SK-N-SH (cell line): ENCODE data around the gene ATP13A3. TPM values are rescaled to one million over a fixed set of nuclear protein-coding genes. Genes with fewer than 3 reads are reported as not detected.

Experiments used
- CTCF ChIA-PET: fragments of 300-600, 350-600 bp; formaldehyde crosslinking; extraction: SDS; loops from one replicate; lab custom pipeline; 2021; lab: Yijun Ruan, JAX
- POLR2A ChIA-PET: fragments of 350-600 bp; sonication (Branson Sonifier 250); formaldehyde crosslinking; extraction: SDS; loops from one replicate; lab custom pipeline; 2020; ENCODE audit warnings: antibody characterized with exemption, inconsistent platforms; lab: Yijun Ruan, JAX
- DNase-seq: peaks from one replicate; pipeline ENCODE4 v3.0.0; 2012
- H2AFZ ChIP-seq: fragments of 200-600 bp; sonication (generic); 2 replicates; pipeline ENCODE4 v1.8.1; 2016; ENCODE audit warnings: antibody characterized with exemption, mild to moderate bottlenecking, low read depth
- H3F3A ChIP-seq: fragments of 200-600 bp; sonication (generic); replicated peaks from 2 replicates; pipeline ENCODE3; 2016; ENCODE audit warnings: antibody characterized with exemption, mild to moderate bottlenecking; ENCODE audit not compliant: insufficient read depth
- H3K27ac ChIP-seq, 2 experiments: fragments of 200-500 bp in 1 of 2; fragments of 200-600 bp in 1 of 2; sonication (Bioruptor generic) in 1 of 2; sonication (generic), shearing (Covaris generic) in 1 of 2; 2 replicates each; pipeline versions ENCODE4 v1.5.1 to v1.6.1; 2014 to 2016; ENCODE audit warnings: low read depth in 2 of 2, inconsistent platforms in 1 of 2, low read length in 1 of 2, mild to moderate bottlenecking in 1 of 2, mixed read lengths in 1 of 2
- H3K27me3 ChIP-seq: fragments of 200-600 bp; sonication (generic), shearing (Covaris generic); 2 replicates; pipeline ENCODE4 v1.6.1; 2016; ENCODE audit warnings: mixed run types; ENCODE audit not compliant: insufficient read depth
- H3K36me3 ChIP-seq, 2 experiments: fragments of 200-500 bp in 1 of 2; fragments of 200-600 bp in 1 of 2; sonication (Bioruptor generic) in 1 of 2; sonication (generic) in 1 of 2; replicated peaks in 1 of 2; 2 replicates each; pipeline versions ENCODE3 to v1.5.1; 2014 to 2016; ENCODE audit warnings: low read length in 1 of 2, mild to moderate bottlenecking in 1 of 2; ENCODE audit not compliant: insufficient read depth in 2 of 2, control insufficient read depth in 1 of 2
- H3K4me1 ChIP-seq, 2 experiments: fragments of 200-500 bp in 1 of 2; fragments of 200-600 bp in 1 of 2; sonication (Bioruptor generic) in 1 of 2; sonication (generic), shearing (Covaris generic) in 1 of 2; 2 replicates each; pipeline versions ENCODE4 v1.5.1 to v1.6.1; 2014 to 2016; ENCODE audit warnings: low read depth in 1 of 2, low read length in 1 of 2, mixed run types in 1 of 2; ENCODE audit not compliant: insufficient read depth in 2 of 2, control insufficient read depth in 1 of 2
- H3K4me2 ChIP-seq: fragments of 200-600 bp; sonication (generic), shearing (Covaris generic); 2 replicates; pipeline ENCODE4 v1.6.1; 2017; ENCODE audit warnings: mixed run types
- H3K4me3 ChIP-seq, 2 experiments: fragments of 200-500 bp in 1 of 2; fragments of 200-600 bp in 1 of 2; sonication (Bioruptor generic) in 1 of 2; sonication (generic), shearing (Covaris generic) in 1 of 2; 2 replicates each; pipeline versions ENCODE4 v1.5.1 to v1.8.1; 2014 to 2016; ENCODE audit warnings: low read depth in 2 of 2, inconsistent platforms in 1 of 2, low read length in 1 of 2, mild to moderate bottlenecking in 1 of 2, mixed read lengths in 1 of 2, moderate library complexity in 1 of 2
- H3K79me2 ChIP-seq: fragments of 200-600 bp; sonication (generic); 2 replicates; pipeline ENCODE4 v1.8.1; 2017; ENCODE audit warnings: mild to moderate bottlenecking; ENCODE audit not compliant: insufficient read depth
- H3K9ac ChIP-seq: fragments of 200-600 bp; sonication (generic); 2 replicates; pipeline ENCODE4 v1.6.1; 2017; ENCODE audit warnings: mixed run types
- H3K9me2 ChIP-seq: fragments of 200-600 bp; sonication (generic); 2 replicates; pipeline ENCODE4 v1.6.1; 2017; ENCODE audit warnings: mixed run types
- H3K9me3 ChIP-seq: fragments of 200-600 bp; sonication (generic); 2 replicates; pipeline ENCODE4 v1.6.1; 2017; ENCODE audit warnings: mixed run types, mild to moderate bottlenecking, moderate library complexity
- H4K20me1 ChIP-seq: fragments of 200-600 bp; sonication (generic); 2 replicates; pipeline ENCODE4 v1.6.1; 2017; ENCODE audit warnings: mild to moderate bottlenecking, mixed run types; ENCODE audit not compliant: insufficient read depth
- CHD2 ChIP-seq: fragments of 150-350 bp; IDR thresholded peaks from 2 replicates; pipeline ENCODE4 v1.6.1; 2018; ENCODE audit warnings: low read length; ENCODE audit not compliant: partially characterized antibody
- EP300 ChIP-seq, 2 experiments: IDR thresholded peaks; 2 replicates each; pipeline versions ENCODE4 v1.4.0 to v1.6.1; 2012; ENCODE audit warnings: borderline replicate concordance in 1 of 2, low read depth in 1 of 2, low read length in 1 of 2
- FOXJ3 ChIP-seq: sonication (generic); formaldehyde crosslinking; IDR thresholded peaks from 2 replicates; pipeline ENCODE4 v1.5.1; 2020; ENCODE audit warnings: mild to moderate bottlenecking, missing genetic modification reagents
- GATA2 ChIP-seq: sonication (generic); formaldehyde crosslinking; IDR thresholded peaks from 2 replicates; pipeline ENCODE4 v1.5.0; 2020; ENCODE audit warnings: mild to moderate bottlenecking, missing genetic modification reagents
- JUND ChIP-seq: IDR thresholded peaks from 2 replicates; pipeline ENCODE4 v1.4.0; 2012
- MEF2A ChIP-seq: IDR thresholded peaks from 2 replicates; pipeline ENCODE4 v1.4.0; 2012; ENCODE audit warnings: low read depth, borderline replicate concordance
- MXI1 ChIP-seq: IDR thresholded peaks from 2 replicates; pipeline ENCODE4 v1.6.1; 2012; ENCODE audit warnings: mild to moderate bottlenecking, low read depth, low read length, improper control_type of control experiment
- NFIC ChIP-seq: IDR thresholded peaks from 2 replicates; pipeline ENCODE4 v1.4.0; 2012; ENCODE audit warnings: borderline replicate concordance
- NRF1 ChIP-seq: IDR thresholded peaks from 2 replicates; pipeline ENCODE4 v1.6.1; 2012; ENCODE audit warnings: low read depth, mild to moderate bottlenecking, low read length
- PBX3 ChIP-seq: IDR thresholded peaks from 2 replicates; pipeline ENCODE4; 2012
- REST ChIP-seq: IDR thresholded peaks from 2 replicates; pipeline ENCODE4 v1.6.1; 2012; ENCODE audit warnings: mild to moderate bottlenecking, low read depth, low read length, moderate library complexity
- RFX5 ChIP-seq: IDR thresholded peaks from 2 replicates; pipeline ENCODE4 v1.6.1; 2012; ENCODE audit warnings: mild to moderate bottlenecking, improper control_type of control experiment, low read length
- SIN3A ChIP-seq: IDR thresholded peaks from 2 replicates; pipeline ENCODE4 v1.6.1; 2012; ENCODE audit warnings: low read depth, mild to moderate bottlenecking, low read length, moderate library complexity, borderline replicate concordance
- SMC3 ChIP-seq: IDR thresholded peaks from 2 replicates; pipeline ENCODE4 v1.6.1; 2012; ENCODE audit warnings: low read depth, low read length, improper control_type of control experiment
- TCF12 ChIP-seq: IDR thresholded peaks from 2 replicates; pipeline ENCODE4 v1.4.0; 2012
- USF2 ChIP-seq: fragments of 150-350 bp; IDR thresholded peaks from 2 replicates; pipeline ENCODE4 v1.6.1; 2017; ENCODE audit warnings: antibody characterized with exemption, low read length, low read depth, borderline replicate concordance
- YY1 ChIP-seq: IDR thresholded peaks from 2 replicates; pipeline ENCODE4 v1.4.0; 2012; ENCODE audit warnings: low read depth, mild to moderate bottlenecking
- WGBS: methylation state at CpG from one replicate; pipeline ENCODE4 v1.1.6; 2017; ENCODE audit warnings: low lambda C conversion rate; 5-methylcytosine and 5-hydroxymethylcytosine counted together
- polyA plus RNA-seq, 3 experiments: library from polyadenylated mRNA; depleted of rRNA; stranded (reverse); fragments of >200 nt; gene quantifications; 2 replicates each; pipeline ENCODE4 v1.2.3, GENCODE V29; 2012
- TF ChIP-seq, protein P1 (sequence below): IDR thresholded peaks from 2 replicates; pipeline ENCODE4 v1.4.0; 2012; ENCODE audit warnings: low read depth, borderline replicate concordance

Gene ATP13A3
- polyA plus RNA-seq, 1 of the 3 experiments (the other 2 are of a cell fraction), result 48.2 TPM

DNA sequence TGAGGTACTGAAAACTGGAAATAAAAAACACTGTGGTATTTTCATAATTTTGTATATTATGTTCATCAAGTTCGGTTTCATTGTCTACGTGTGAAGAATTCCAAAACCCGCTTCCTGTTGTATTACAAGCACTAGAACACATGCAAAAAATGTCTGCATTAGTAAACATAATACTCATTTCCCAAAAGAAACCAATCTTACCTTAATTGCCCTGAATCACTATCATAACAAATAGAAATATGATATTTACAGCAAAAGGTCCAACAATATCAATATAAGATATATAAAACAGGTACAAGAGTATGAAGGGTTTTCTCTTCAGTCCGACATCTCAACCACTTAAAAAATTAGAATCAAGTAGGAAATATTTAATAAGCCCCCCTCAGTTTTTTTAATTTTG lies 61.4 kb downstream of the ATP13A3 start (continued):
- no peak for TF ChIP-seq REST
- TF ChIP-seq MEF2A, result no peak
- TF ChIP-seq SMC3, result no peak
- TF ChIP-seq MXI1, result no peak
- TF ChIP-seq NRF1, result no peak
- TF ChIP-seq EP300 (IDR thresholded peaks at IDR 0.05; ENCODE audit: borderline replicate concordance in 1 of 2, low read depth in 1 of 2, low read length in 1 of 2), result no peak

DNA sequence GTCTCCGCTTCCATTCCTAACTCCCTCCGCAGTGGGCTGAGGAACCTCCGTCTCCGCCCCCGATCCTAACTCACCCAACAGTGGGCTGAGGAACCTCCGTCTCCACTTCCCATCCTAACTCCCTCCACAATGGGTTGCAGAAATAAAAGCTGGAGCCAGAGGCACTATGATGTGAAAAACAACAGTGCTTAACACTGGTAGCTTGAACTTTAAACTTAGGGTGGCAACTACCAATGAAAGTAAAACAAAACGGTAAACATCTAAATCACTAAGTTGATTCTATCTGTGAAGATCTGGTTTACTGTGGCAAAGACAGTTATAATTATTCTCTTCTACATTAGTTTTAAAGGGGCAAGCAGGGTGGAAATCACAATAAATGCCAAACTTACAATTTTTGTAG lies 61.8 kb downstream of the ATP13A3 start:
- TF ChIP-seq MEF2A (no peak), FOXJ3 (CRISPR knock-in tag) (no peak), GATA2 (CRISPR knock-in tag) (no peak), JUND (no peak), RFX5 (no peak), YY1 (no peak), USF2 (no peak), CHD2 (no peak), PBX3 (no peak), SMC3 (no peak), REST (no peak), SIN3A (no peak), MXI1 (no peak), TCF12 (no peak), NFIC (no peak)
- TF ChIP-seq, protein P1, sequence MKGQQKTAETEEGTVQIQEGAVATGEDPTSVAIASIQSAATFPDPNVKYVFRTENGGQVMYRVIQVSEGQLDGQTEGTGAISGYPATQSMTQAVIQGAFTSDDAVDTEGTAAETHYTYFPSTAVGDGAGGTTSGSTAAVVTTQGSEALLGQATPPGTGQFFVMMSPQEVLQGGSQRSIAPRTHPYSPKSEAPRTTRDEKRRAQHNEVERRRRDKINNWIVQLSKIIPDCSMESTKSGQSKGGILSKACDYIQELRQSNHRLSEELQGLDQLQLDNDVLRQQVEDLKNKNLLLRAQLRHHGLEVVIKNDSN, result no peak
- TF ChIP-seq, all 33 proteins: peak for 0
- Histone ChIP-seq H3K4me3 (no peak overlapping the region), H3F3A (peaks cover 70% of the 10 kb centered on the region), H4K20me1 (peaks cover 5% of the 10 kb centered on the region; the same call in 1 of the 2 replicates), H3K27me3 (no peaks in the 10 kb centered on the region), H3K36me3 (peaks cover 71 to 90% of the 10 kb centered on the region in 2 experiments), H3K9ac (no peak overlapping the region), H3K9me2 (no peaks in the 10 kb centered on the region), H3K4me1 (no peaks in the 10 kb centered on the region; a peak in 2 of 4 replicates), H2AFZ (no peak overlapping the region), H3K79me2 (peaks cover 63% of the 10 kb centered on the region), H3K4me2 (no peak overlapping the region), H3K27ac (no peak overlapping the region), H3K9me3 (no peaks in the 10 kb centered on the region)
- CTCF ChIA-PET, result interaction anchor here (1.4 kb wide), 1 partner anchor 83 kb away, joined by 3 read pairs; no protein-coding TSS in a partner anchor
- POLR2A ChIA-PET, result no interaction called here
- no peak for DNase-seq
- WGBS, result 95% methylated on average over 7 of the region's 7 CpGs
